ENCODE data around the gene IL1R2. TPM values are rescaled to one million over a fixed set of nuclear protein-coding genes. Genes with fewer than 3 reads are reported as not detected.

IL1R2 gene
- total and polyA plus RNA-seq, 2 experiments from 2014 or later = not detected

DNA sequence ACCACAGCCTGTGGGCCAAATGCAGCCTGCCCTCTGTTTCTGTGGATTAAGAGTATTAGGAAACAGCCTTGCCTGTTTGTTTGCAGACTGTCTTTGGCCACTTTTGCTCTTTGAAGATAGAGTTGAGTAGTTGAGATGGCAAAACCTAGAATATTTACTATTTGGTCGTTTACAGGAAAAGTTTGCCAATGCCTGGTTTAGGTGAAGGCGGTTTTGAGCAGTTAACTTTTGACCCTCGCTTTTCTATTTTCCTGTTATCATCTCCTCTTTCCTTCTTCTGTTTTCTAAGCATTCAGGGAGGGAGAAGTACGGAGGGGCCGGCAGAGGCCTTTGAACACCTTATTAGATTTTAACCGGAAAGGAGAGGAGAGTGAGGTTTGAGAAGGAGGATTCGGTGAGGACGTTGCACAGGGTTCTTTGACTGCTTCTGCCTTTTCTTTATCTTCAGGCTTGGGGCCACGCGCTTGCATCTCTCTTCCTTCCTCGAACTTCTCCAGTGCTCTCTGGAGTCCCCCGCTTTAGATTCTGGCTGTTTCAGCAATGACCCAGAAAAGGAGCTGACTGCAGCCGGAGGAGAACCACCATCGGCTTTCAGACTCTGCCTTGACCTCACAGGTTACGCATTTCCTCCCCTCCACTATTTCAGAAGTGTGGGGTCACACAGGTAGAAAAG is 39.2 kb downstream of the IL1R2 start:
- H3K27ac Mint-ChIP-seq = no peak overlapping the region
- Histone ChIP-seq H3K27ac (ENCODE audit: low read depth) (no peak overlapping the region), H3K36me3 (ENCODE audit: insufficient read depth) (no peaks in the 10 kb centered on the region), H3F3A (replicated peaks; ENCODE audit: low read depth) (no peaks in the 10 kb centered on the region), H3K4me2 (no peak overlapping the region), H2AFZ (peak overlapping the region; percentile 47; the same call in 1 of the 2 replicates), H3K4me3 (no peak overlapping the region), H3K79me2 (replicated peaks; ENCODE audit: insufficient read depth) (no peaks in the 10 kb centered on the region), H3K9me2 (ENCODE audit: insufficient read depth) (peaks cover 20% of the 10 kb centered on the region), H4K20me1 (replicated peaks; ENCODE audit: insufficient read depth) (no peaks in the 10 kb centered on the region), H3K27me3 (ENCODE audit: insufficient read depth) (no peaks in the 10 kb centered on the region), H3K4me1 (ENCODE audit: insufficient read depth) (no peaks in the 10 kb centered on the region)
- H3K36me3 Mint-ChIP-seq (ENCODE audit: low read depth) = no peaks in the 10 kb centered on the region
- no peaks in the 10 kb centered on the region for H3K27me3 Mint-ChIP-seq (ENCODE audit: insufficient read depth, low read depth, poor library complexity)
- DNase-seq (ENCODE audit: low spot score) (no peak), ATAC-seq (no peak)
- no peak for TF ChIP-seq EZH2 (IDR thresholded peaks at IDR 0.05; ENCODE audit: low read depth, unreplicated experiment)
- TF ChIP-seq, protein P1, sequence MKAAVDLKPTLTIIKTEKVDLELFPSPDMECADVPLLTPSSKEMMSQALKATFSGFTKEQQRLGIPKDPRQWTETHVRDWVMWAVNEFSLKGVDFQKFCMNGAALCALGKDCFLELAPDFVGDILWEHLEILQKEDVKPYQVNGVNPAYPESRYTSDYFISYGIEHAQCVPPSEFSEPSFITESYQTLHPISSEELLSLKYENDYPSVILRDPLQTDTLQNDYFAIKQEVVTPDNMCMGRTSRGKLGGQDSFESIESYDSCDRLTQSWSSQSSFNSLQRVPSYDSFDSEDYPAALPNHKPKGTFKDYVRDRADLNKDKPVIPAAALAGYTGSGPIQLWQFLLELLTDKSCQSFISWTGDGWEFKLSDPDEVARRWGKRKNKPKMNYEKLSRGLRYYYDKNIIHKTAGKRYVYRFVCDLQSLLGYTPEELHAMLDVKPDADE (IDR thresholded peaks at IDR 0.05) = no peak
- TF ChIP-seq EZH2phosphoT487 (IDR thresholded peaks at IDR 0.05; ENCODE audit: unreplicated experiment) = no peak
- TF ChIP-seq STAT1 (IDR thresholded peaks at IDR 0.05; ENCODE audit: unreplicated experiment) = no peak
- TF ChIP-seq CREB1 (CRISPR knock-in tag; IDR thresholded peaks at IDR 0.05; ENCODE audit: low read depth) = no peak
- TF ChIP-seq, protein P2, sequence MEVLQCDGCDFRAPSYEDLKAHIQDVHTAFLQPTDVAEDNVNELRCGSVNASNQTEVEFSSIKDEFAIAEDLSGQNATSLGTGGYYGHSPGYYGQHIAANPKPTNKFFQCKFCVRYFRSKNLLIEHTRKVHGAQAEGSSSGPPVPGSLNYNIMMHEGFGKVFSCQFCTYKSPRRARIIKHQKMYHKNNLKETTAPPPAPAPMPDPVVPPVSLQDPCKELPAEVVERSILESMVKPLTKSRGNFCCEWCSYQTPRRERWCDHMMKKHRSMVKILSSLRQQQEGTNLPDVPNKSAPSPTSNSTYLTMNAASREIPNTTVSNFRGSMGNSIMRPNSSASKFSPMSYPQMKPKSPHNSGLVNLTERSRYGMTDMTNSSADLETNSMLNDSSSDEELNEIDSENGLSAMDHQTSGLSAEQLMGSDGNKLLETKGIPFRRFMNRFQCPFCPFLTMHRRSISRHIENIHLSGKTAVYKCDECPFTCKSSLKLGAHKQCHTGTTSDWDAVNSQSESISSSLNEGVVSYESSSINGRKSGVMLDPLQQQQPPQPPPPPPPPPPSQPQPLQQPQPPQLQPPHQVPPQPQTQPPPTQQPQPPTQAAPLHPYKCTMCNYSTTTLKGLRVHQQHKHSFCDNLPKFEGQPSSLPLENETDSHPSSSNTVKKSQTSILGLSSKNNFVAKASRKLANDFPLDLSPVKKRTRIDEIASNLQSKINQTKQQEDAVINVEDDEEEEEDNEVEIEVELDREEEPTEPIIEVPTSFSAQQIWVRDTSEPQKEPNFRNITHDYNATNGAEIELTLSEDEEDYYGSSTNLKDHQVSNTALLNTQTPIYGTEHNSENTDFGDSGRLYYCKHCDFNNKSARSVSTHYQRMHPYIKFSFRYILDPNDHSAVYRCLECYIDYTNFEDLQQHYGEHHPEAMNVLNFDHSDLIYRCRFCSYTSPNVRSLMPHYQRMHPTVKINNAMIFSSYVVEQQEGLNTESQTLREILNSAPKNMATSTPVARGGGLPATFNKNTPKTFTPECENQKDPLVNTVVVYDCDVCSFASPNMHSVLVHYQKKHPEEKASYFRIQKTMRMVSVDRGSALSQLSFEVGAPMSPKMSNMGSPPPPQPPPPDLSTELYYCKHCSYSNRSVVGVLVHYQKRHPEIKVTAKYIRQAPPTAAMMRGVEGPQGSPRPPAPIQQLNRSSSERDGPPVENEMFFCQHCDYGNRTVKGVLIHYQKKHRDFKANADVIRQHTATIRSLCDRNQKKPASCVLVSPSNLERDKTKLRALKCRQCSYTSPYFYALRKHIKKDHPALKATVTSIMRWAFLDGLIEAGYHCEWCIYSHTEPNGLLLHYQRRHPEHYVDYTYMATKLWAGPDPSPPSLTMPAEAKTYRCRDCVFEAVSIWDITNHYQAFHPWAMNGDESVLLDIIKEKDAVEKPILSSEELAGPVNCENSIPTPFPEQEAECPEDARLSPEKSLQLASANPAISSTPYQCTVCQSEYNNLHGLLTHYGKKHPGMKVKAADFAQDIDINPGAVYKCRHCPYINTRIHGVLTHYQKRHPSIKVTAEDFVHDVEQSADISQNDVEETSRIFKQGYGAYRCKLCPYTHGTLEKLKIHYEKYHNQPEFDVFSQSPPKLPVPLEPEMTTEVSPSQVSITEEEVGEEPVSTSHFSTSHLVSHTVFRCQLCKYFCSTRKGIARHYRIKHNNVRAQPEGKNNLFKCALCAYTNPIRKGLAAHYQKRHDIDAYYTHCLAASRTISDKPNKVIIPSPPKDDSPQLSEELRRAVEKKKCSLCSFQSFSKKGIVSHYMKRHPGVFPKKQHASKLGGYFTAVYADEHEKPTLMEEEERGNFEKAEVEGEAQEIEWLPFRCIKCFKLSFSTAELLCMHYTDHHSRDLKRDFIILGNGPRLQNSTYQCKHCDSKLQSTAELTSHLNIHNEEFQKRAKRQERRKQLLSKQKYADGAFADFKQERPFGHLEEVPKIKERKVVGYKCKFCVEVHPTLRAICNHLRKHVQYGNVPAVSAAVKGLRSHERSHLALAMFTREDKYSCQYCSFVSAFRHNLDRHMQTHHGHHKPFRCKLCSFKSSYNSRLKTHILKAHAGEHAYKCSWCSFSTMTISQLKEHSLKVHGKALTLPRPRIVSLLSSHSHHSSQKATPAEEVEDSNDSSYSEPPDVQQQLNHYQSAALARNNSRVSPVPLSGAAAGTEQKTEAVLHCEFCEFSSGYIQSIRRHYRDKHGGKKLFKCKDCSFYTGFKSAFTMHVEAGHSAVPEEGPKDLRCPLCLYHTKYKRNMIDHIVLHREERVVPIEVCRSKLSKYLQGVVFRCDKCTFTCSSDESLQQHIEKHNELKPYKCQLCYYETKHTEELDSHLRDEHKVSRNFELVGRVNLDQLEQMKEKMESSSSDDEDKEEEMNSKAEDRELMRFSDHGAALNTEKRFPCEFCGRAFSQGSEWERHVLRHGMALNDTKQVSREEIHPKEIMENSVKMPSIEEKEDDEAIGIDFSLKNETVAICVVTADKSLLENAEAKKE (CRISPR knock-in tag; IDR thresholded peaks at IDR 0.05) = no peak
- no peak for TF ChIP-seq ZNF114 (CRISPR knock-in tag; IDR thresholded peaks at IDR 0.05)
- TF ChIP-seq, protein P3, sequence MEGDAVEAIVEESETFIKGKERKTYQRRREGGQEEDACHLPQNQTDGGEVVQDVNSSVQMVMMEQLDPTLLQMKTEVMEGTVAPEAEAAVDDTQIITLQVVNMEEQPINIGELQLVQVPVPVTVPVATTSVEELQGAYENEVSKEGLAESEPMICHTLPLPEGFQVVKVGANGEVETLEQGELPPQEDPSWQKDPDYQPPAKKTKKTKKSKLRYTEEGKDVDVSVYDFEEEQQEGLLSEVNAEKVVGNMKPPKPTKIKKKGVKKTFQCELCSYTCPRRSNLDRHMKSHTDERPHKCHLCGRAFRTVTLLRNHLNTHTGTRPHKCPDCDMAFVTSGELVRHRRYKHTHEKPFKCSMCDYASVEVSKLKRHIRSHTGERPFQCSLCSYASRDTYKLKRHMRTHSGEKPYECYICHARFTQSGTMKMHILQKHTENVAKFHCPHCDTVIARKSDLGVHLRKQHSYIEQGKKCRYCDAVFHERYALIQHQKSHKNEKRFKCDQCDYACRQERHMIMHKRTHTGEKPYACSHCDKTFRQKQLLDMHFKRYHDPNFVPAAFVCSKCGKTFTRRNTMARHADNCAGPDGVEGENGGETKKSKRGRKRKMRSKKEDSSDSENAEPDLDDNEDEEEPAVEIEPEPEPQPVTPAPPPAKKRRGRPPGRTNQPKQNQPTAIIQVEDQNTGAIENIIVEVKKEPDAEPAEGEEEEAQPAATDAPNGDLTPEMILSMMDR (conservative IDR thresholded peaks at IDR 0.05; ENCODE audit: low read depth in 2 of 2) = no peak
- TF ChIP-seq, protein P4, sequence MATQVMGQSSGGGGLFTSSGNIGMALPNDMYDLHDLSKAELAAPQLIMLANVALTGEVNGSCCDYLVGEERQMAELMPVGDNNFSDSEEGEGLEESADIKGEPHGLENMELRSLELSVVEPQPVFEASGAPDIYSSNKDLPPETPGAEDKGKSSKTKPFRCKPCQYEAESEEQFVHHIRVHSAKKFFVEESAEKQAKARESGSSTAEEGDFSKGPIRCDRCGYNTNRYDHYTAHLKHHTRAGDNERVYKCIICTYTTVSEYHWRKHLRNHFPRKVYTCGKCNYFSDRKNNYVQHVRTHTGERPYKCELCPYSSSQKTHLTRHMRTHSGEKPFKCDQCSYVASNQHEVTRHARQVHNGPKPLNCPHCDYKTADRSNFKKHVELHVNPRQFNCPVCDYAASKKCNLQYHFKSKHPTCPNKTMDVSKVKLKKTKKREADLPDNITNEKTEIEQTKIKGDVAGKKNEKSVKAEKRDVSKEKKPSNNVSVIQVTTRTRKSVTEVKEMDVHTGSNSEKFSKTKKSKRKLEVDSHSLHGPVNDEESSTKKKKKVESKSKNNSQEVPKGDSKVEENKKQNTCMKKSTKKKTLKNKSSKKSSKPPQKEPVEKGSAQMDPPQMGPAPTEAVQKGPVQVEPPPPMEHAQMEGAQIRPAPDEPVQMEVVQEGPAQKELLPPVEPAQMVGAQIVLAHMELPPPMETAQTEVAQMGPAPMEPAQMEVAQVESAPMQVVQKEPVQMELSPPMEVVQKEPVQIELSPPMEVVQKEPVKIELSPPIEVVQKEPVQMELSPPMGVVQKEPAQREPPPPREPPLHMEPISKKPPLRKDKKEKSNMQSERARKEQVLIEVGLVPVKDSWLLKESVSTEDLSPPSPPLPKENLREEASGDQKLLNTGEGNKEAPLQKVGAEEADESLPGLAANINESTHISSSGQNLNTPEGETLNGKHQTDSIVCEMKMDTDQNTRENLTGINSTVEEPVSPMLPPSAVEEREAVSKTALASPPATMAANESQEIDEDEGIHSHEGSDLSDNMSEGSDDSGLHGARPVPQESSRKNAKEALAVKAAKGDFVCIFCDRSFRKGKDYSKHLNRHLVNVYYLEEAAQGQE (IDR thresholded peaks at IDR 0.05; ENCODE audit: unreplicated experiment) = no peak
- TF ChIP-seq JUNB (IDR thresholded peaks at IDR 0.05; ENCODE audit: unreplicated experiment) = no peak
- TF ChIP-seq ZNF331 (CRISPR knock-in tag; IDR thresholded peaks at IDR 0.05; ENCODE audit: low read depth) = no peak
- no peak for TF ChIP-seq NANOG (IDR thresholded peaks at IDR 0.05; ENCODE audit: borderline replicate concordance)
- H3K9me3 Mint-ChIP-seq = no peaks in the 10 kb centered on the region
- H3K4me3 Mint-ChIP-seq = no peak overlapping the region
- peaks cover 8% of the 10 kb centered on the region for H3K4me1 Mint-ChIP-seq

All from GM23338 (cell line).